D341Med (cell line): ENCODE measurements around the gene TRIO.

Experiments used
- DNase-seq: peaks from one replicate; pipeline ENCODE4 v3.0.0; 2012; ENCODE audit warnings: low spot score

The TRIO gene

DNA sequence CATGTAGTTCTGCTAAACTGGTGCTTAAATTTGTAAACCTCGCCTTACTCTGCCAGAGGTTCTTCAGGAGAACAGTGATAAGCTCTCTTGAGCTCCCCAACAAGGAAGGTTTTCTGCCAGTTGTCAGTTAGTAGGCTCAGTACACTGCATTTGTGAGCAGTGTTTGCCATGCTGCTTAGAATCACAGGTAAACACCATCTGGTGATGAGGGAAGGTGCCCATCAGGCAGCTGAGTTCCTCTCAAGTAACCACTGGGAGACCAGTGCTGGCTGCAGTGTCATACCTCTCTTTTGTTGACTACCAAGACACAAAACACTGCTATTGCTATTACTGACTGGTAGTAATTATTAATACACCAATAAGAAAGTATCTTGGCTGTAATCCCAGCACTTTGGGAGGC is 252.3 kb downstream of the TRIO start:
- DNase-seq = no peak

DNA sequence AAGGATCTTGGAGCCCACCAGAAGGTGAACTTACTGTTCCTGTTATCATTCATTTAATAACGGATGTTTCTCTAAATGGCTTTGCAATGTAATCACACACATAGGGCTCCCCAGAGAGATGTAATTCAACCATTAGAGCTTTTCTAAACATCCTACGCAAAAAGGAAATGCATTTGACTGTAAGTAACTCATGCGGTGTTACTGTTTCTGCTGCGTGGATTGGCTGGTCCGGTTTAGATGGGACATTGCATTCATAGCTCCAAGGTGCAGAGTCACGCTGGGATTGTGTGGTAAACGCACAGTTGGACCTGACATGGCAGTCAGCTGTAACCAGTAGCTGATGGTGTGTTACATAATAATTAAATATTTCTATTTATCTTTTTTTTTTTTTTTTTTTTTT is 252.9 kb downstream of the TRIO start:
- DNase-seq = no peak

DNA sequence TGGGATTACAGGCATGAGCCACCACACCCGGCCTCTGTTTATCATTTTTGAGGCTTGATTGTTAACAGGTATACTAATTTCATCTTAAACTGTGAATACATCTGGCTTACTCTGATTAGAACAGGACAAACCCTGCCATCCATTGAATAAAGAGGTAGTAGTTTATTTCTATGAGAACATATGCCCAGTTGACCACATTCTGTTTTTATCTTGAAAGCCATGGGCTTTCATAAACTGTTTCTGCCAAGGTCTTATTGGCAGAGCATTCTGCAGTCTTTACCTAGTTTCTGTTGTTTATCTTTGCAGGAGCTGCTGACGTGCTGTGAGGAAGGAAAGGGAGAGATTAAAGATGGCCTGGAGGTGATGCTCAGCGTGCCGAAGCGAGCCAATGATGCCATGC is 253.6 kb downstream of the TRIO start:
- DNase-seq = no peak

DNA sequence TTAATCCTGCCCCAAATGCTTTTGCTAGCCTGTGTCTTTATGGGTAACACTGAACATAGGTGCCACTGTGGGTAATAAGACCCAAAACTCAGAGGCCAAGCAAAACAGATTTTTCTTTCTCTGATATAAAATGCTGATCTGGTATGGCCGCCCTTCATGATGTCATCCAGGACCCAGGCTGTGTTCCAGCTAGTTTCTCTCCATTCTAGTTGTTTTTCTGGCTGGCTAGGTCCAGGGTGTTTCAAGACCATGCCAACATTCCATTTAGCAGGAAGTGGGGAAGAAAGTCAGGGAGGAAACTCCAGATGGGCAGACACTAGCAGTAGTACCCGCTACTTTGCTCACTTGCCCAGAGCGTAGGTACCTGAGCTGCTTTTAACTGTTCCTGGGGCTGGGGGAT is 254.6 kb downstream of the TRIO start:
- DNase-seq = no peak

DNA sequence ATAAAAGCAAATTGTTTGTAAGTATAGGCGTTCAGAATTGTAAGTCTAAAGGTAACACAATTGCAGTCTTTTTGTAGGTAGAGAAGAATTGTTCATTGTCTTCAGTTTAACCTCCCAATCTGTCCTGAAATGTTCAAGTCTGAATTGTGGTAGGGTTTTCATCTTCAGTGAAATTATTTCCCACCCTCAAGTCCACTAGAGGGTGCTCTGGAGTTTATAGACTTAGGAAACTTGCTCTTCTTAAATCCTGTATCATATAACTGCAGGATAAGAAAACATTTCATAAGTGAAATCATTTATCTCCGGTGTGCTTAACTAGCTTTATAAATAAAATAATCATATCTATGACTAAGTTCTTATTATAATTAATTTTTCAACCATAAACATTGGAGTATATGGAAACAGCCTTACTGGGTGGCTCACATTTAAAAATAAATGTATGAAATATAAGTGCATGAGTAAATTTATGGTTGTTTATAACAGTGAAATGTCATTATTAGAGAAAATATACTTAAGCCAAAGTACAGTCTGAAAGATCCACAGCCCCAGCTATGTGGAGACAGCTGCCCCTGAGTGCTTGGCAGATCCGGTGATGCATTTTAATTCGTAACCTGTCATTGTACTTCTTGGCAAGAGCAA is 256.0 kb downstream of the TRIO start:
- no peak for DNase-seq

DNA sequence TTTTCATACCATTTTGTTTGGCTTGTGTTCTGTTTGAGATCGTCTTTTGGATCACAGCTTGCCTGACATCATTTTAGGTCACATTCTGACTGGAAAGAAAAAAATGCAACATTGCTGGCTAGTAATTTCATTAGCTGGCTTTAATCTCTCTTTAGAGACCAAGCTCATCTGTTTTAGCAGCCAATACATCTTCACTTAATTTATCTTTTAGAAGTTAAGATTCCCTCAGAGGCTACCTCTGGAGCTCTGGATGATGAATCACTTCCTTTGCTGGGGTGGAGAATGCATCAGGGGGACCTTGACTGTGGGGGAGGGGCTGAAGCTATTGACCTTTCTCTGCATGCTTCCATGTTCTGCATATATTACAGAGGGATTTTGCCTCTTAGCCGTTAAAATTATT is 256.9 kb downstream of the TRIO start:
- DNase-seq = no peak

DNA sequence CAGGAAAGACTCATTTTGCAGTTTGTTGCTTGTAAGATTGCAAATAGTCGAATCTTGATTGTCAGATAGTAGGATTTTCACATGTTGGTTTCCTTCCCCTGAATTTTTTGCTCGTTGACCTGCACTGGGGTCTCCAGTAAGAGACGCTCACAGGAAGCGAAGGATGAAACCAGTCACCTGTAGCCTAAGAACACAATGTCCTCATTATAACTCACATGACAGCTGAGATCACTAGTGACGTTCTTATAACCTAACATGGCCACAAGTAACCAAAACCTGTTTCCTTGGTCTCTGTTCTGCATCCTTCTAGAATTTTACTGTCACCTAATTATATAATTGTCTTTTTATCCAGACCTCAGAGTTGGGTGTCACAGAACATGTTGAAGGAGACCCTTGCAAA is 257.5 kb downstream of the TRIO start:
- no peak for DNase-seq

DNA sequence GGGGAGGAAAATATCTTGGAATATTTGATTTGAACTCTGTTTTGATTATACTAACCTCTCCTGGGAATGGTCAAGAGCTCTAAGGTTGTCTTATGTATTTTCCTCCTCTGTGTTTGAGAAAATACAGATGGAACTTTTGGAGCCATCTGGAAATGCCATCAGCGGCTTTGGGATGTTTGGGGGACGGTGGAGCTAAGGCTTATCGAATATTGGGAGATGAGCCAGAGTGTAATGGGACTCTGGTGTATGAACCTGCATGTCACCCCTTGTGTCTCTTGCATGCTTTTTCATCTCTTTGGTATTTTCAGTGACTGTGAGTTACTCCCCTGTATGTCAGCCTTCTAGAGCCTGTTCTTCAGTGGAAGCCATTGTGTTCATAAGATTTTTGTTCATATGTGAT is 258.5 kb downstream of the TRIO start:
- DNase-seq = no peak

DNA sequence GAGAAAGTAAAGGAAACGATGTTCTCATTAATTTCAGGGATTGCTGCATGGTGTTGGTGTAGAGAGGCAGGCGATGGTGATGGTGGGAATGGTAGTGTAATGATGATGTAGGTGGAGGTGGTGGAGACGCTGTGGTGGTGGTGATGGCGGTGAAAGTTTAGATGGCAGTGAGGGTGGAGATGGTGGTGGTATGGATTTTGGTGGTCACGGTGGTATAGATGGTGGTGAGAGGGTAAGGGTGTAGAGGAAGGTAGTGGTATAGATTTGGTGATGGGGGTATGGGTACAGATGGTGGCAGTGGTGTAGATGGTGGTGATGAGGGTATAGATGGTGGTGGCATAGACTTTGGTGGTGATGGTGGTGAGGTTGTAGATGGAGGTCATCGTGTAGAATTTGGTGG is 259.3 kb downstream of the TRIO start:
- no peak for DNase-seq

DNA sequence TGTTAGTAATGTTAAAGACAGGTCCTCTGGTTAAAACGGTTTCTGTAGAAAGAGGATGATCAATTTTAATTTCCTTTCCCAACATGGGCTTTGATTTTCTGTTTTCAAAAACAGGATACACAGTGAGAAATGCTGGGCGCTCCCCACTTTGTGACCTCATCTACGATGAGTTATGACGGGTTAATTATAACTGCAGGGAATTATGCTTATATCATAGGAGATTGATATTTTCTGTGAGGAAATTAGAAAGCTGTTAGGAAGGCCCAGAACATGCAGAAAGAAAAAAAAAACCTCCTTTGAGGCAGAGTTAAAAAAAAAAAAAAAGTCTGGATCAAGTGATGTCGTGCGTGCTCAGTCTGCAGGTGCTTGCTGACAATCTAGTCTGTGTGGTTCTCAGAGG is 261.6 kb downstream of the TRIO start:
- DNase-seq = no peak

DNA sequence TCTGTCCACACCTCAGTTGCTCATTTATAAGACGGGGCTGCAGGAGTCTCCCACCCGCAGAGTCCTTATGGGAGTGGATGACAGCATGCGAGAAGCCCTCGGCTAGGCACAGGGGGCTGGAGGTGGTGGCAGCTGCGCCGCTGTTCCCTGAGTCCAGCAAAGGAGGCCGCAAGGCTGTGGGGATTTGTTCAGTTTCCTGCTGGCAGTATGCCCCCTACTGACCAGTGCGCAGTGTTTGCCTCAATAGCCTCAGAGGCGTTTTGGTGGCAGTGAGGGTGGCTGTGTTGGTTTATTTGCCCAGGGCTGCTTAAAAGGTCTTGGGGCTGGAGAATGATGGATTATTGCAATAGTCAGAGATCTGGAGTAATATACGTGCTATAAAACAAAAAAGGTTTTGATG is 262.1 kb downstream of the TRIO start:
- DNase-seq = peak; percentile 47

DNA sequence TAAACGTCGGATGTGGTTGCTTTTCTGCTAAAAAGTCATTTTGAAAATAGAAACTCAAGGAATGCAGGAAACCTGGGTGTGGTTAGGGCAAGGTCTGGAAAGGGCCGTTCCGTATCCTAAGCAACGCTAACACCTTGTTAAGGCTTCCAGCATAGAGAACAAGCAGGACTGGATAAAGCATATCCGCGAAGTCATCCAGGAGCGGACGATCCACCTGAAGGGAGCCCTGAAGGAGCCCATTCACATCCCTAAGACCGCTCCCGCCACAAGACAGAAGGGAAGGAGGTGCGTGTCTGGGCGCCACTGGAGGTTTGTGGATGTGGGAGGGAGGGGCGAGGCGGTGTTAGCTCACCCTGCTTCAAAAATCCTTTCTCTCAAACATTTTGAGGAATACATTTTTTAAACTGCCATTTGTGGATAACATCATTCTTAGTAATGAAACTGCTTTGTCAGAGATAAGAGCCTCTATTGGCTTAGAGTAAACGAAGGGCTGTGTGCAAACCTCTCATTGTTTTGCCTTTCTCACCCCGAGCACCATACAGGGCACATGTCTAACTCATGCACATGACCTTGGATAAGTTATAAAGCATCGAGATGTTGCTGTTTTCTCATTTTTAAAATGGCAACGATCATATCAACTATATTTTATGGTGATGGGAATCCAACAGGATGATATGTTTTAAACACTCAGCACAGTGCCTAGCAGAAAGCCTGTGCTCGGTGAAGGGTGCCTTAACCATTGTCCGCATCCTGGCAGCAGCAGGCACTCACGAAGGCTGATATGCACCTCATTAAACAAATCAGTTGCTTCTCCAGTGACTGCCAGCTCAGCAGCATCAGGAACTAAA is 262.8 kb downstream of the TRIO start:
- DNase-seq = no peak

DNA sequence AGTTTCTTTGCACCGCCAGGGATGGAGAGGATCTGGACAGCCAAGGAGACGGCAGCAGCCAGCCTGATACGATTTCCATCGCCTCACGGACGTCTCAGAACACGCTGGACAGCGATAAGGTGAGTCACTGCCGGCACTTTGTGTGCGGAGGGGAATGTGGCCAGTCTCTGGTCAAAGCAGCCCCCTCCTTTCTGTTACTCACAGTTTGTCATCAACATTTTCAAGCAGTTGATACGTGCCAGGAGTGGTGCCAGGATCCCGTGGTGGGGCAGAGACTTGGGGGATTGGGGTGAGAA is 263.4 kb downstream of the TRIO start:
- no peak for DNase-seq

DNA sequence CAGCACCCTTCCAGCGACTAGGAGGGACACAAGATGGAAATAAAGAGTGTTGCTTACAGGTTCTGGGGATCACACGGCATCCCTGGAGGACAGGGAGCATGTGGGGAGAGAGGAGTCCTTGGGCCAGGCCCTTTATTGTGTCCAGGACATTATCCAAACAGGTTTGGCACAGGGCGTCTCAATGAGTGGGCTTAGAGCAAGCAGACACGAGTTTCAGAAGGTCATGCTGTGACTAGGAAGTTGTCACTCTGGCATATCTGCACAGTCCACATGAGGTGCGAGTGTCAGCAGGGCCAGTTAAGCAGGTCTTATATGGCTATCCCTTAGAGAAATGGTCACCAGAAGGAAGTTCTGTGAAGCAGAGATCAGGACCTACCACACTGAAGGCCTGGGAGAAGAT is 263.9 kb downstream of the TRIO start:
- DNase-seq = no peak

DNA sequence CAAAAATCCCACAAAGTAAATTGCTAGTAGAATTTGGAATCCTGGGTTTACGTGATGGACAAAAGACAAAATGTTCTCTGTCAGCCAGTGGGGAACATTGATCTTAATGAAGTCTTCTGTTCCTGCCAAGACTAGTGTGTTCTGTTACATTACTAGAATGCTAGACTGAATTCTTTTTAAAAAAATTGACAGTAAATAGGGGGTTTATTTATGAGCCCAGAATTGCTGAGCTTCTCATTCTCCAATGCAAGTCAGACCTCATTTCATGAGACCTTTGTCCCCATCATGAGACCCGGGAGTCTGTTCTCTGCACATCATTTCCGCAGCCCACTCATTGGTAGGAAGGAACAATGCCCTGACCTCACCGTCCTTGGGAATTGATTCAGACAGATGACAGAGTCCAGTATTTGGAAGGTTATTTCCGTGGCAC is 264.6 kb downstream of the TRIO start:
- DNase-seq = no peak

DNA sequence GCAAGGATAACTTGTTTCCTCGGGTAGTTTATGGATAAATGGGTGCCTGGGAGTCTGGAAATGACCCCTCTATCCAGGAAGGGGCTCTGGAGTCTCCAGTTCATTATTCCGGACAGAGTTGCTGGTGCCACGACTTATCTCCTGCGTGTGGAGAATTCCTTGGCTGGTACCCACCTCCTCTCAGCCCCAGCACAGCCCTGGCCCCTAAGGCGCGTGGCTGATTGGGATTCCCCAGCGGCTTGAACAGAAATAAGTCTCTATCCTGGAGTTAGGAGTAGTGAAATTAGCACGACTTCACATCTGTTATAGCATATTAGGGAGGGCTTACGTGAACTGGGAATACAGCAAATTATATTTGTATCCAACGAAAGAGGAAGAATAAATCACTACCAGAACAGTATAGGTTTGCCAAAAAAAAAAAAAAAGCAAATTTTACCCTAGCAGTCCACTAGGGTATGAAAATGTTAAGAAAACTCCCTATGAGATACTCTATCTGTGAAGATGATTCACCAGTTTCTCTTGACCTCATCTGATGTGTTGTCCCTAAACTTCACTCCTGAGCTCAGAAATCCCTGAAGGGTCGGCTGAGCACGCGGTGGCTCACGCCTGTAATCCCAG is 265.9 kb downstream of the TRIO start:
- DNase-seq = no peak

DNA sequence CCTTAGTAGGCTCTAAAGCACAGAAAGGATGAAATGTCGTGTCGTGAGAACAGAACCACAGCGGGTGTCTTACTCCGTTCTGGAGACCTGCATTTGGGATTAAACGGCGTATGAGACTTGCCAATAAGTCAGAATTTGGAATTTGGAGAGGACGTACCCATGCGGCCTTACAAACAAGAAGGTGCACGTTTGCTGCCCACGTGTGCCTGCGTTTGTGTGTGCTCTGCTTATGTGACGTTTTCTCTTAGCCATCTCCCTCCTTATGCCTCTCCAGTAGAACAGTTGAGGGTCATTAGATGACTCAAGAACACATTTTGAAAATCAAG is 266.9 kb downstream of the TRIO start:
- DNase-seq = no peak

DNA sequence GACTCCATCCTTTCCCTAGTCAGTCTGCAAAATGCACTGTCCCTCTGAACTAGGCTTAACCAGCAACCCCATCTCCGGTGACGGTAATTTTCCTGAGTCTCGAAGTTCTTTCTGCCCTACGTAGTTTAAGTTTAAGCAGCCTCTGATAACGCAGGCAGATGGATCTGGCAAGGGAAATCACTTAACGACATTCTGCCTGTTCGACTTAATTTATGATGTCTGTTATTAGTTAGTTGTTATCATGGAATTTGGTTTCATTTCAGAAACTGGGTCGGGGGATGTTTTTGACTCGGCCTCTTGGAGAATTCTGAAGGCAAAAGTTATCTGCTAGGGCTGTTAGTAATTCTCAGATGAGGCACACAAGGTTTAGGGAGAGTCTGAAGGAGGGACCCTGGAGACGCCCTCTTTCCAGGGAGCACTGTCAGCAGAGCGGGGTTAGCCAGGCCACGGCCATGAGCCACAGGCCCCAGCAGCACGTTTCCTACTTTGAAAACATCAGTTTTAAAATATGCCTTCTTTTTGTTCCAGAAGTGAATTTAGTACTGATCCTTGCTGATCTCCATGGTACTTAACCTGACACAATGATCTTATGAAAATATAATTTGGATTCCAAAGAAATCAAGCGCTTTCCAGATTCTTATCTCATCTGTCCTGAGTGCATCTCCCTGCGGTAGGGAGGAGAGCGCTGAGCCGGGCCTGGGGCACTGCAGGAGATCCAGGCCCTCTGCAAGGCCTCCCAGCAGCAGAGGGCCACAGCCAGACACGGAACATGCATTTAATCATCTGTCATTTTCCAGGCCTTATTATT is 267.5 kb downstream of the TRIO start:
- no peak for DNase-seq

DNA sequence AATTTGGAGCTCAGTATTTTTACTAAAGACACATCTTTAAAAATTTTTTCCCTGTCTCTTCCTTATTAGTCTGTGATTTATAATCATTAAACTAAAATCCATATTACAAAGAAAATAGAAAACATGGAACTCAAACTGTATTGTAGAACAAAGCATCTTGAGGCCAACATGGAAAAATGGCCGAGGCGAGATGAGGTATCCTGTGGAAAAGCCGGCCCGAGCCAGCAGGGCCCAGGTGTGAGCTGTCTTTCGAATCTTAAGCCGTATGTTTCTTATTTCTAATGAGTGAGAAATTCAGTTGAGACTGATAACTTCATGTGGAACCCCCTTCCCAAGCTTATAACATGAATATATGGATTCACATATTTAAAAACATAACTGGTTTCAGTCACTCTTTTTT is 268.1 kb downstream of the TRIO start:
- DNase-seq = no peak

DNA sequence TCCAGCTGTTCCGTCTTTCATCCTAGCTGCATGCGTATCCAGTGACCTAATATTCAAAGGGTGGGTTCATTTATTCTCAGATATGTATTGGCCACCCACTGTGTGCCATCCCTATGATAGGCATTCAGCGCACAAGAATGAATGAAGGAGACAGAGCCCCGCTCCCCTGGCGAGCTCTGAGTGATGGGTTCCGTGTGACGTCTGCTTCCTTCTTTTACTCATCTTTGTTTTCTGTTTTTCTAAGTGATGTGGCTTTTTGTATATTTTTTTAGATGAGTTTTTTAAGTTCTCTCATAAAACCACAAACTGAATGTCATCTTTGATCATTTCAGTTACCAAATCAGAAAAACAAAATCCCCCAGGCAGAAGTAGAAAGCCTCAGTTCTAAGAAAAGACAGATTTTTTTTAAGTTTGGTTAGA is 270.2 kb downstream of the TRIO start:
- no peak for DNase-seq

DNA sequence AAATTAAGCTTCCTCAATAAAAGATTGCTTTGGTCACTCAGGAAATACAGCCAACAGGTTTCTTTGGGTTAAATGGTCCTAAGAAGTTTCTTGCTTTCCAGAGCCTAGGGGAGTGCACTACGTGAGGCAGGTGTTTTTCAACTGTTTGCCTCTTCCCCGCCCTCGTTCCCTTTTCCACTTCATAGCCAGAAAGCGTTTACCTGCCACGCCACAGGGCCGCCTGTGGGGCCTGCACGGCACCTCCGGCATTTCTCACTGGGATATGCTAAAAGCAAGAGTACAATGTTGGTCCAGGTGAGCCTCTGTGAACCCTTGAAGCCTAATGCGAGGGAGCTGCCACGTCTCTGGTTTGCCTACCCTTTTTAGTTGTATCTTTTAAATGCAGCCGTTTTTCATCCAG is 270.9 kb downstream of the TRIO start:
- no peak for DNase-seq

DNA sequence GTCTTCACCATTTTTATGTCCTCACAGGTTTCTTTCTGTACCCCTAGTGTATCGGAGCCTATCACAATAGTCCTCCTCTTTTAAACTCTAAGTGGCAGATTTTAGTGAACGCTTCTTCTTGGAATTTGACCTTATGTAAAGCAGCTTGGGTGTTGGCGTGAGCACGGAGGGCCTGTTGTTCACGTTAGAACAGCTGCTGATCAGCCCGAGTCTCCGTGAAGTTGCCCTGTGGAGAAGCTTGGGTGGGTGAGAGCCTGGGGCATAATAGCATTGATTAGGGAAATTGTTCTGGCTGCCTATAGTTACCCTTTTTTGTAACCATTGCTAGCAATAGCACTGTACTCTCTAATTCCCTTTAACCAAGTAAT is 271.5 kb downstream of the TRIO start:
- DNase-seq = no peak
